Measurements from ENCODE around the gene MAOB. TPM values are rescaled to one million over a fixed set of nuclear protein-coding genes. Genes with fewer than 3 reads are reported as not detected.

Gene MAOB
- total RNA-seq, 1 donor from 2014 or later = not detected

DNA sequence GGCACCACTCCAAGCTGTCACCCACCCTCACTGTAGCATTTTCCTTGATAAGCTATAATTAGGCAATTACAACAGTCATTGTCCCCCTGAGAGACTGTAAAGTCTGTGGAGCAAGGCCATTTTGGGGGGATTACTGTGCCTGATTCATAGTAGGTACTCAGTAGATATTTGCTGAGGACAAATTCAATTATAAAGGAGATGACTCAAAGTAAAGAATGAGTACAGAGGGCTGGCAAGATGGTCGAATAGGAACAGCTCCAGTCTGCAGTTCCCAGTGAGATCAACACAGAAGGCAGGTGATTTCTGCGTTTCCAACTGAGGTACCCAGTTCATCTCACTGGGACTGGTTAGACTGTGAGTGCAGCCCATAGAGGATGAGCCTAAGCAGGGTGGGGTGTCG is 42.0 kb downstream of the MAOB start:
- no peaks in the 10 kb centered on the region for H3K4me1 Mint-ChIP-seq (ENCODE audit: low read depth, unreplicated experiment)
- no peaks in the 10 kb centered on the region for H3K36me3 Mint-ChIP-seq (ENCODE audit: unreplicated experiment)
- no peak for TF ChIP-seq CTCF (IDR thresholded peaks at IDR 0.05; ENCODE audit: partially characterized antibody, unreplicated experiment)
- no peak overlapping the region for H3K4me3 Mint-ChIP-seq (ENCODE audit: unreplicated experiment)
- no peaks in the 10 kb centered on the region for H3K9me3 Mint-ChIP-seq (ENCODE audit: unreplicated experiment)
- H3K27me3 Mint-ChIP-seq (ENCODE audit: unreplicated experiment) = no peaks in the 10 kb centered on the region
- DNase-seq = no peak
- H3K27ac Mint-ChIP-seq (ENCODE audit: unreplicated experiment) = no peak overlapping the region

- Mint-ChIP-seq H3K4me3 (ENCODE audit: unreplicated experiment) (no peak overlapping the region), H3K9me3 (ENCODE audit: unreplicated experiment) (no peaks in the 10 kb centered on the region), H3K27me3 (ENCODE audit: unreplicated experiment) (no peaks in the 10 kb centered on the region), H3K4me1 (ENCODE audit: low read depth, unreplicated experiment) (no peaks in the 10 kb centered on the region), H3K27ac (ENCODE audit: unreplicated experiment) (no peak overlapping the region), H3K36me3 (ENCODE audit: unreplicated experiment) (no peaks in the 10 kb centered on the region)
- TF ChIP-seq CTCF (IDR thresholded peaks at IDR 0.05; ENCODE audit: partially characterized antibody, unreplicated experiment) = peak; percentile 56
- DNase-seq = no peak
Observed at GRCh38 chrX:43836435-43837184, 45.6 kb downstream of the MAOB start.

DNA sequence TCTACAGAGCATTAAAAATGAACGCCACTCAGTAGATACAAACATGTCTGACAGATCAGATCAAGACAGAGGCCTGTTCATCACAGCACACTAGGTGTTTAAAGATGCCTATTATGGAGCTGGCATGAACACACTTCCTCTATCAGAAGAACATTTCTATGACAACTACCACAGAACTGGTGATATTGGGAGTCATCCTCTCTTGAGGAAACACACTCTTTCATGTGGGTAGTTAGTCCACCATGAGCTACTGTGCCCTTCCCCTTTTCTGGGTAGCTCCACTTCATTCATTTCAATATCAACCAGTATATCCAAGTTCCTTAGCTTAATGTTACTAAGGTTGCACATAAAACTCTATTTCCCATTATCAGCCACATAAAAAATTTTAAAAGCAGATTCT is 46.7 kb downstream of the MAOB start:
- Mint-ChIP-seq H3K9me3 (ENCODE audit: unreplicated experiment) (no peaks in the 10 kb centered on the region), H3K4me1 (ENCODE audit: low read depth, unreplicated experiment) (no peaks in the 10 kb centered on the region), H3K27me3 (ENCODE audit: unreplicated experiment) (no peaks in the 10 kb centered on the region), H3K36me3 (ENCODE audit: unreplicated experiment) (no peaks in the 10 kb centered on the region), H3K4me3 (ENCODE audit: unreplicated experiment) (no peak overlapping the region), H3K27ac (ENCODE audit: unreplicated experiment) (no peak overlapping the region)
- no peak for DNase-seq
- no peak for TF ChIP-seq CTCF (IDR thresholded peaks at IDR 0.05; ENCODE audit: partially characterized antibody, unreplicated experiment)

GRCh38 chrX:43827791-43828190 is 54.5 kb downstream of the MAOB start:
- no peaks in the 10 kb centered on the region for H3K4me1 Mint-ChIP-seq (ENCODE audit: low read depth, unreplicated experiment)
- no peaks in the 10 kb centered on the region for H3K36me3 Mint-ChIP-seq (ENCODE audit: unreplicated experiment)
- no peak overlapping the region for H3K4me3 Mint-ChIP-seq (ENCODE audit: unreplicated experiment)
- no peak for TF ChIP-seq CTCF (IDR thresholded peaks at IDR 0.05; ENCODE audit: partially characterized antibody, unreplicated experiment)
- H3K9me3 Mint-ChIP-seq (ENCODE audit: unreplicated experiment) = no peaks in the 10 kb centered on the region
- H3K27ac Mint-ChIP-seq (ENCODE audit: unreplicated experiment) = no peak overlapping the region
- no peaks in the 10 kb centered on the region for H3K27me3 Mint-ChIP-seq (ENCODE audit: unreplicated experiment)
- DNase-seq = no peak

DNA sequence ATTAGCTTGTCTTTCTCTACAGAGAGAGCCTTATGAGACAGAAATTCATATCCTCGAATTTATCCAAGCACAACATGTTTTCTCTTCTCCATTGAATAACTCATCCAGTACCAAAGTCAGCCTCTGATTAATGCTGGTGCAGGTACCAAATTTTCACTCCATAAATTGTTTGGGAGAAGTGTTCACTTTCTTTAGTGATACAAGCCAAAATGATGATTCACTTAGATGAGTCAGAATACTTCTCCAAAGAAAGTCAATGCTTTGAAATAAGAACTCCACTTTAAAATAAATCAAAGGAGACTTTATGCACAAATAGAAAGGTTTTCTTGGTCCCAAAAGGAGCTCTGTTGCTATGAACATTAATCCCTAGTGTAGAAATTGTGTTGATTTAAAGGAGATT is 60.2 kb downstream of the MAOB start:
- Mint-ChIP-seq H3K27me3 (ENCODE audit: unreplicated experiment) (no peaks in the 10 kb centered on the region), H3K27ac (ENCODE audit: unreplicated experiment) (no peak overlapping the region), H3K9me3 (ENCODE audit: unreplicated experiment) (no peaks in the 10 kb centered on the region), H3K4me1 (ENCODE audit: low read depth, unreplicated experiment) (no peaks in the 10 kb centered on the region), H3K36me3 (ENCODE audit: unreplicated experiment) (no peaks in the 10 kb centered on the region), H3K4me3 (ENCODE audit: unreplicated experiment) (no peak overlapping the region)
- no peak for TF ChIP-seq CTCF (IDR thresholded peaks at IDR 0.05; ENCODE audit: partially characterized antibody, unreplicated experiment)
- DNase-seq = no peak
